ENCODE measurements around the gene PDE9A.

Gene PDE9A

DNA sequence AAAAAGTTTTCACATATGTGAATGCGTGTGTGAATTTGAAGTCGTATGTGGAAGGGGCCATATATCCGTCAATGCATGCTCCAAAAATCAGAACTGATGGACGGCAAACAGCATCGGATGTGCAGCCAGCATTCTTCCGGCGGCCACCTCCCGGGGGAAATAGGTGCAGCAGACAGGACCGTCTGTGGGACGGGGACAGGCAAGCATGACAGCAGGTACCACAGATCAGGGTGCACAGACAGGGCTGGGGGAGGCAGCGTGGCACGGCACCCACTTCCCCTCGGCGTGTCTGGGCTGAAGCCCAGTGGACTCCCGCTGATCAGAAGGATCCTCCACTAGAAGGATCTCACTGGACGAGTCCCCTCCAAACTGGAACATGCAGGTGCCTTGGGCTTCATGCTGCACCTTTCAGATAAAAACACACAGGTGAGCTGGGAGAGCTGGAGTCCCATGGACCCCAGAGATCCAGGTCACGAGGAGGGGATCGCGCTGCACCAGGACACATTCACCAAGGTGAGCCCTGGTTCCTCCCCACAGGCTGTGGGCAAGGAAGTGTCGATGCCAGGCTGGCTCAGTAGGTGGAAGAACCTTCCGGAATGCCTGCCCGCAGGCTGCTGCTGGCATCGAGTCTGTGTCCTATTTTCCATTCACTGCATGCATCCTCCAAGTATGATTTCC is 25.3 kb downstream of the PDE9A start:
- no peak for DNase-seq (ENCODE audit: extremely low spot score)
- TF ChIP-seq CTCF (IDR thresholded peaks at IDR 0.05; ENCODE audit: control extremely low read depth, extremely low read depth, low read depth, missing control alignments) = no peak
- POLR2A ChIA-PET = no interaction called here
- CTCF ChIA-PET = interaction anchor here (0.8 kb wide), 1 partner anchor 86 kb away, joined by 4 read pairs; no protein-coding TSS in a partner anchor

DNA sequence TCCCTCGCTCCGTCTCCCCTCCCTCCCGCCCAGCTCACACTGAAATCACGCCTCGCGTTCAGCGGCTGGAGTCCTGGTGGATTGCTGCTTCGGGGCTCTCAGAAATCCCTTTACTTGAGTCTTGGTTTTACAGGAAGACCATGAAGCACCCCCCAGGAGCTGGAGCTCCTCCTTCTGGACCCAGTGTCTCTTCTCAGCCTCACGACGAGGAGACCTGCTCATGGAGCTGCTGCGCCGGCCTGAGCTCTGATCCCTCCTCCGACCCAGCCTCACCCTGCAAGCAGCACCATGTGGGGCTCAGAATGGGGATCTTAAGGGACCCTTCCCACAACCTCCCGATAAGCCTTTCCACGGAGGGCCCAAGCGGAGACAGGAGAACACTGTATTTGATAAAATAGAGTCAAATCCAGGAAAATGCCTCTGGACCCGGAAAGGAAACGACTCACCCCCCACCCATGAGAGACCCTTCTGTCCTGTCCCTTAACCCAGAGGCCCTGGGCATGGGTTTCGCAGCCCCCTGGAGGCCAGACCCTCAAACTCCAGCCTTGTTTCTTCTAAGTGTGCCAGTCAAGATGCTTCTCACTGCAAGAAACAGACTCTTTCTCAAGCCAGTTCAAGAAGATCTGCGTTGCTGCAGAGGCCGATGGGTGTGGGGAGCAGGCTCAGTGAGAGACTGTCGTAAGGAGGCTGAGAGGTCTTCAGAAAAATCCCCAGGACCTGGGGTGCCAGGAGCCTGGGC is 26.1 kb downstream of the PDE9A start:
- ChIA-PET CTCF (interaction anchor here (0.8 kb wide), 1 partner anchor 86 kb away, joined by 4 read pairs; no protein-coding TSS in a partner anchor), POLR2A (no interaction called here)
- TF ChIP-seq CTCF (IDR thresholded peaks at IDR 0.05; ENCODE audit: control extremely low read depth, extremely low read depth, low read depth, missing control alignments) = no peak
- DNase-seq (ENCODE audit: extremely low spot score) = no peak

DNA sequence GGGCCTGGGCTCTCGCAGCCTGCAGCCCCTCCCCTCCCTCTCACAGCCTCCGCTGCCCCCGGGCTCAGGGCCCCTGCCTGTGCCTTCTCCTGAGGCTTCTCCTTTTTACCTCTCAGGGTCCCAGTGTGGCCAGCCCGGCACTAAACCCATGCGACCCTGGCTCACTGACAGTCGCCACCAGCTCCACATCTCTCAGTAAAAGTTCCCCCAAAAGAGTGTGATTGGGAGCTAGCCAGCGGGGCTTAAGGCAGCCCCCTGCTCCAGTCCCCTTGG is 26.6 kb downstream of the PDE9A start:
- POLR2A ChIA-PET = no interaction called here
- no peak for TF ChIP-seq CTCF (IDR thresholded peaks at IDR 0.05; ENCODE audit: control extremely low read depth, extremely low read depth, low read depth, missing control alignments)
- DNase-seq (ENCODE audit: extremely low spot score) = no peak
- CTCF ChIA-PET = no interaction called here

DNA sequence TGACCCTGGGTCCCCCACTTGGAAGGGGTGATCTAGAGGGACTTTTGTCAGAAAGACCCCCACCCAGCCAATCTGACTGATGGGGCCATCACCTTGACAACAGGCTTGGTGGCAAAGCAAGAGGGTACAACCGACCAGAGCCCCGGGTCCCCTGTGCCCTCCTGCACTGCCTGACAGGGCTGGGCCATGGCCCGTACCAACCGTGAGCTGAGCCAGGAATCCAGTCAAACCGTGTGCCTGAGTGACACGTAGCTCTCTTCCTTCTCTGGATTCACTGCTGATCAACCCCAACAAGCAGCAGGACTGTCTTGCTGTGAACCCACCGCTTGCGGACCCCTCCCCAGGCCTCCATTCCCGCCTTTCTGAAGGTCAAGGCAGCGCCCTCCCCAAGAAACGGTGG is 27.0 kb downstream of the PDE9A start:
- CTCF ChIA-PET = no interaction called here
- DNase-seq (ENCODE audit: extremely low spot score) = no peak
- POLR2A ChIA-PET = no interaction called here
- TF ChIP-seq CTCF (IDR thresholded peaks at IDR 0.05; ENCODE audit: control extremely low read depth, extremely low read depth, low read depth, missing control alignments) = no peak

GRCh38 chr21:42681296-42682206 is 28.1 kb downstream of the PDE9A start:
- POLR2A ChIA-PET = no interaction called here
- CTCF ChIA-PET = no interaction called here
- no peak for TF ChIP-seq CTCF (IDR thresholded peaks at IDR 0.05; ENCODE audit: control extremely low read depth, extremely low read depth, low read depth, missing control alignments)
- no peak for DNase-seq (ENCODE audit: extremely low spot score)

- POLR2A ChIA-PET = no interaction called here
These were observed 29.3 kb downstream of the PDE9A start for GRCh38 chr21:42682661-42683210.

More at GRCh38 chr21:42682661-42683210, 29.3 kb downstream of the PDE9A start:
- no peak for TF ChIP-seq CTCF (IDR thresholded peaks at IDR 0.05; ENCODE audit: control extremely low read depth, extremely low read depth, low read depth, missing control alignments)
- DNase-seq (ENCODE audit: extremely low spot score) = no peak
- CTCF ChIA-PET = no interaction called here
